Dedifferentiated amniotic fluid mesenchymal stem cell (primary cell): ENCODE results near the gene S100A8.
"Not testable (repeated sequence)": the region's sequence is repeated elsewhere in the genome, so short reads cannot be mapped to it uniquely, and the experiment has no call there.

Source experiments
- DNase-seq: peaks from one replicate; pipeline ENCODE4 v3.0.0-alpha.2; 2016; ENCODE audit errors: extremely low spot score

The S100A8 gene

GRCh38 chr1:153415850-153416570 lies 25.1 kb upstream of the S100A8 start, which contains the start of gene S100A7A:
Gene S100A7A (plus strand): TSS chr1:153416520. CDS start chr1:153418083, 1,563 bp downstream.
- no peak for DNase-seq

- not testable (repeated sequence) for DNase-seq
Measured at GRCh38 chr1:153413961-153414360, 23.1 kb upstream of the S100A8 start.

- DNase-seq = not testable (repeated sequence)
Measured at GRCh38 chr1:153407274-153407673, 16.4 kb upstream of the S100A8 start.

- not testable (repeated sequence) for DNase-seq
Measured at GRCh38 chr1:153405825-153406599, 15.1 kb upstream of the S100A8 start.

- no peak for DNase-seq
Measured at GRCh38 chr1:153404768-153405167, 13.9 kb upstream of the S100A8 start.

GRCh38 chr1:153404086-153404635 lies 13.3 kb upstream of the S100A8 start:
- DNase-seq = no peak

GRCh38 chr1:153403421-153404085 lies 12.7 kb upstream of the S100A8 start:
- no peak for DNase-seq

- DNase-seq = no peak
Measured at GRCh38 chr1:153402226-153402625, 11.4 kb upstream of the S100A8 start.

- DNase-seq = no peak
Measured at GRCh38 chr1:153401461-153401860, 10.6 kb upstream of the S100A8 start.

- no peak for DNase-seq
Measured at GRCh38 chr1:153400244-153400643, 9.4 kb upstream of the S100A8 start.

- no peak for DNase-seq
Measured at GRCh38 chr1:153399401-153400055, 8.7 kb upstream of the S100A8 start.

- no peak for DNase-seq
Measured at GRCh38 chr1:153397924-153398651, 7.2 kb upstream of the S100A8 start.

GRCh38 chr1:153397051-153397923 lies 6.4 kb upstream of the S100A8 start:
- no peak for DNase-seq

GRCh38 chr1:153396461-153396860 lies 5.6 kb upstream of the S100A8 start:
- DNase-seq = no peak

GRCh38 chr1:153395776-153396175 lies 4.9 kb upstream of the S100A8 start:
- no peak for DNase-seq

- no peak for DNase-seq
Measured at GRCh38 chr1:153395136-153395685, 4.3 kb upstream of the S100A8 start.

- no peak for DNase-seq
Measured at GRCh38 chr1:153394391-153394790, 3.5 kb upstream of the S100A8 start.

GRCh38 chr1:153393926-153394325 lies 3.1 kb upstream of the S100A8 start:
- no peak for DNase-seq

GRCh38 chr1:153392822-153393221 lies 1.9 kb upstream of the S100A8 start:
- DNase-seq = no peak

- no peak for DNase-seq
Measured at GRCh38 chr1:153392258-153392657, 1.4 kb upstream of the S100A8 start.
